Panc1 (cell line): Measurements from ENCODE around the gene IFNA10. TPM values are rescaled to one million over a fixed set of nuclear protein-coding genes. Genes with fewer than 3 reads are reported as not detected.

Experiments used
- ATAC-seq: fragments of 200-7000 bp; cut with Tn5 transposase; 2 replicates; pipeline ENCODE4 v1.9.1; 2020; ENCODE audit warnings: mild to moderate bottlenecking, moderate library complexity
- BruUV-seq: library from RNA; stranded (reverse); fragments of 400-500 nt; replicated peaks from 2 replicates; lab custom pipeline; 2021; lab: Mats Ljungman, UMichigan
- CTCF ChIA-PET: fragments of 300-600 bp; sonication (Branson Sonifier 250); formaldehyde crosslinking; loops from one replicate; lab custom pipeline; 2022; ENCODE audit warnings: antibody characterized with exemption; lab: Charles Lee
- POLR2A ChIA-PET: fragments of 300-600 bp; sonication (Branson Sonifier 250); formaldehyde crosslinking; loops from one replicate; lab custom pipeline; 2022; ENCODE audit warnings: antibody characterized with exemption; lab: Charles Lee
- DNase-seq: peaks from one replicate; pipeline ENCODE4 v3.0.0-alpha.2; 2010; ENCODE audit warnings: low read depth, low spot score
- H3K27ac ChIP-seq: 2 replicates; pipeline ENCODE4 v1.5.1; 2011; ENCODE audit warnings: mild to moderate bottlenecking, low read length, inconsistent platforms
- H3K27me3 ChIP-seq: fragments of 200-500 bp; sonication (Bioruptor generic); 2 replicates; pipeline ENCODE4 v1.6.0; 2014; ENCODE audit warnings: low read length, inconsistent platforms; ENCODE audit not compliant: control insufficient read depth, insufficient read depth
- H3K36me3 ChIP-seq: fragments of 200-500 bp; sonication (Bioruptor generic); 2 replicates; pipeline ENCODE4 v1.5.1; 2014; ENCODE audit warnings: inconsistent platforms, mild to moderate bottlenecking, low read length, moderate library complexity; ENCODE audit not compliant: control insufficient read depth, insufficient read depth
- H3K4me1 ChIP-seq: 2 replicates; pipeline ENCODE4 v1.5.1; 2011; ENCODE audit warnings: inconsistent platforms, mild to moderate bottlenecking, low read length, moderate library complexity; ENCODE audit not compliant: control insufficient read depth, insufficient read depth
- H3K4me3 ChIP-seq, 2 experiments: 2 replicates each; pipeline ENCODE4 v1.5.1; 2011 to 2012; ENCODE audit warnings: low read depth in 2 of 2, low read length in 2 of 2, mild to moderate bottlenecking in 2 of 2, inconsistent platforms in 1 of 2, moderate library complexity in 1 of 2
- H3K9me3 ChIP-seq: fragments of 200-500 bp; sonication (Bioruptor generic); 2 replicates; pipeline ENCODE4 v1.5.1; 2014; ENCODE audit warnings: low read depth, mild to moderate bottlenecking, inconsistent platforms, low read length, moderate library complexity; ENCODE audit not compliant: control insufficient read depth, insufficient read depth
- POLR2AphosphoS5 ChIP-seq: IDR thresholded peaks from 2 replicates; pipeline ENCODE4 v1.6.1; 2012; ENCODE audit warnings: mild to moderate bottlenecking, low read depth, low read length, moderate library complexity
- SIN3A ChIP-seq: IDR thresholded peaks from 2 replicates; pipeline ENCODE4 v1.6.1; 2012; ENCODE audit warnings: low read depth, mild to moderate bottlenecking, low read length, moderate library complexity, borderline replicate concordance; ENCODE audit not compliant: insufficient read depth
- TCF7L2 ChIP-seq: IDR thresholded peaks from 2 replicates; pipeline ENCODE4 v1.6.1; 2011; ENCODE audit warnings: mild to moderate bottlenecking, low read depth, low read length, inconsistent platforms
- in situ Hi-C: cut with HindIII; loops from 2 replicates; pipeline ENCODE4 v1.10.0; 2016; ENCODE audit warnings: low sequenced_read_pairs, low pct_unique_long_range_greater_than_20kb
- intact Hi-C: fragments of 100-400 bp; cut with micrococcal nuclease; formaldehyde crosslinking; loops from one replicate; pipeline ENCODE4 v1.10.0; 2022; ENCODE audit not compliant: unreplicated experiment
- total RNA-seq: library from RNA; stranded (reverse); gene quantifications from one replicate; pipeline ENCODE4 v1.2.1, GENCODE V29; 2021; ENCODE audit not compliant: unreplicated experiment
- TF ChIP-seq, protein P1 (sequence below): fragments of 450-650 bp; IDR thresholded peaks from 2 replicates; pipeline ENCODE4 v1.5.1; 2017; ENCODE audit warnings: mild to moderate bottlenecking
- TF ChIP-seq, protein P2 (sequence below), 2 experiments: IDR thresholded peaks; 2 replicates each; pipeline ENCODE4 v1.6.1; 2011 to 2012; ENCODE audit warnings: low read depth in 2 of 2, control low read depth in 1 of 2, low read length in 1 of 2, mild to moderate bottlenecking in 1 of 2, moderate library complexity in 1 of 2; ENCODE audit not compliant: insufficient read depth in 1 of 2

Gene IFNA10
- total RNA-seq, 1 experiment from 2014 or later, result not detected

DNA sequence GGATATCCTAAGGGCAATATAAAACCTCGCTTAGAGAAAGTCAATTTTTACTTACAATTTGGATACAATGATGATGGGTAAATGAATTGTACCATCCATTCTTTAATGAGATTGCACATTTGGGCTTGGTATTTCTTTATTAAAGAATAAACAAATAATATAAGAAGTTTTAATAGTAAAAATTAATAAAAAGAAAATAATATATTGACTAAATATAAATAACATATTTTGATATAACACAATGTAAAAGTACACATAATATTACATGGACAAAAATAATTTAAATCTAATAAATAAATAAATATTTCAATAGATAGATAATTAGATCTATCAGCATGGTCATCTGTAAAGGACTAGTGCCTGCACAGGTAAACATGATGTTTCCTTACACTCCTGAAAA is 41.4 kb downstream of the IFNA10 start:
- no peak overlapping the region for H3K27ac ChIP-seq
- no peaks in the 10 kb centered on the region for H3K4me1 ChIP-seq
- H3K9me3 ChIP-seq, result no peaks in the 10 kb centered on the region
- DNase-seq (no peak), ATAC-seq (no peak)
- TF ChIP-seq SIN3A (no peak), TCF7L2 (no peak), POLR2AphosphoS5 (no peak)
- TF ChIP-seq, protein P1, sequence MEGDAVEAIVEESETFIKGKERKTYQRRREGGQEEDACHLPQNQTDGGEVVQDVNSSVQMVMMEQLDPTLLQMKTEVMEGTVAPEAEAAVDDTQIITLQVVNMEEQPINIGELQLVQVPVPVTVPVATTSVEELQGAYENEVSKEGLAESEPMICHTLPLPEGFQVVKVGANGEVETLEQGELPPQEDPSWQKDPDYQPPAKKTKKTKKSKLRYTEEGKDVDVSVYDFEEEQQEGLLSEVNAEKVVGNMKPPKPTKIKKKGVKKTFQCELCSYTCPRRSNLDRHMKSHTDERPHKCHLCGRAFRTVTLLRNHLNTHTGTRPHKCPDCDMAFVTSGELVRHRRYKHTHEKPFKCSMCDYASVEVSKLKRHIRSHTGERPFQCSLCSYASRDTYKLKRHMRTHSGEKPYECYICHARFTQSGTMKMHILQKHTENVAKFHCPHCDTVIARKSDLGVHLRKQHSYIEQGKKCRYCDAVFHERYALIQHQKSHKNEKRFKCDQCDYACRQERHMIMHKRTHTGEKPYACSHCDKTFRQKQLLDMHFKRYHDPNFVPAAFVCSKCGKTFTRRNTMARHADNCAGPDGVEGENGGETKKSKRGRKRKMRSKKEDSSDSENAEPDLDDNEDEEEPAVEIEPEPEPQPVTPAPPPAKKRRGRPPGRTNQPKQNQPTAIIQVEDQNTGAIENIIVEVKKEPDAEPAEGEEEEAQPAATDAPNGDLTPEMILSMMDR, result no peak
- TF ChIP-seq, protein P2, sequence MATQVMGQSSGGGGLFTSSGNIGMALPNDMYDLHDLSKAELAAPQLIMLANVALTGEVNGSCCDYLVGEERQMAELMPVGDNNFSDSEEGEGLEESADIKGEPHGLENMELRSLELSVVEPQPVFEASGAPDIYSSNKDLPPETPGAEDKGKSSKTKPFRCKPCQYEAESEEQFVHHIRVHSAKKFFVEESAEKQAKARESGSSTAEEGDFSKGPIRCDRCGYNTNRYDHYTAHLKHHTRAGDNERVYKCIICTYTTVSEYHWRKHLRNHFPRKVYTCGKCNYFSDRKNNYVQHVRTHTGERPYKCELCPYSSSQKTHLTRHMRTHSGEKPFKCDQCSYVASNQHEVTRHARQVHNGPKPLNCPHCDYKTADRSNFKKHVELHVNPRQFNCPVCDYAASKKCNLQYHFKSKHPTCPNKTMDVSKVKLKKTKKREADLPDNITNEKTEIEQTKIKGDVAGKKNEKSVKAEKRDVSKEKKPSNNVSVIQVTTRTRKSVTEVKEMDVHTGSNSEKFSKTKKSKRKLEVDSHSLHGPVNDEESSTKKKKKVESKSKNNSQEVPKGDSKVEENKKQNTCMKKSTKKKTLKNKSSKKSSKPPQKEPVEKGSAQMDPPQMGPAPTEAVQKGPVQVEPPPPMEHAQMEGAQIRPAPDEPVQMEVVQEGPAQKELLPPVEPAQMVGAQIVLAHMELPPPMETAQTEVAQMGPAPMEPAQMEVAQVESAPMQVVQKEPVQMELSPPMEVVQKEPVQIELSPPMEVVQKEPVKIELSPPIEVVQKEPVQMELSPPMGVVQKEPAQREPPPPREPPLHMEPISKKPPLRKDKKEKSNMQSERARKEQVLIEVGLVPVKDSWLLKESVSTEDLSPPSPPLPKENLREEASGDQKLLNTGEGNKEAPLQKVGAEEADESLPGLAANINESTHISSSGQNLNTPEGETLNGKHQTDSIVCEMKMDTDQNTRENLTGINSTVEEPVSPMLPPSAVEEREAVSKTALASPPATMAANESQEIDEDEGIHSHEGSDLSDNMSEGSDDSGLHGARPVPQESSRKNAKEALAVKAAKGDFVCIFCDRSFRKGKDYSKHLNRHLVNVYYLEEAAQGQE (IDR thresholded peaks at IDR 0.05; ENCODE audit: insufficient read depth in 1 of 2, low read depth in 2 of 2, low read length in 1 of 2), result no peak
- no peaks in the 10 kb centered on the region for H3K36me3 ChIP-seq
- POLR2A ChIA-PET, result no interaction called here
- CTCF ChIA-PET, result no interaction called here
- intact Hi-C loops (no loop called here), in situ Hi-C loops (no loop called here)
- H3K27me3 ChIP-seq, result no peaks in the 10 kb centered on the region
- no peak overlapping the region for H3K4me3 ChIP-seq
- no TSS peak for BruUV-seq

DNA sequence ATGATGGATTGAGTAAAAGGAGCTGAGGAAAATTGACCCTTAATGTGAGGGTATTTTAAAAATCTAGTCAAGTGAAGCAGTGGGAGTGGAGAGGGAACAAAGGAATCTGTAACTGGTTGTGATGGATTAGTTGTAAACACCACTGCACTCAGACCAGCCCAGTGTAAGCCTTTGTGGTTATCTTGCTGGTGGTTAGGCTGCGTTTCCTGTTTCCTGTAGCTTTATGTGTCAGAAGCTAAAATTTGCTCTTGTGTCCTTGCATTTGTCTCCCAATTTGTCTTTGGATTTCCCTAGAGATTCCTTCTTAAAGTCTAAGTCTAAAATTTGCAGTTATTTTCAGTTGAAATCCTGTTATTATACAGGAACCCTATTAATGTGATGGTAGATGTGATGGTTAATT is 46.8 kb downstream of the IFNA10 start:
- Histone ChIP-seq H3K4me3 (no peak overlapping the region), H3K4me1 (no peaks in the 10 kb centered on the region), H3K36me3 (no peaks in the 10 kb centered on the region), H3K9me3 (no peaks in the 10 kb centered on the region), H3K27me3 (no peaks in the 10 kb centered on the region), H3K27ac (no peak overlapping the region)
- BruUV-seq, result no TSS peak
- intact Hi-C loops (no loop called here), in situ Hi-C loops (no loop called here)
- no peak for TF ChIP-seq POLR2AphosphoS5
- TF ChIP-seq, protein P1, result no peak
- TF ChIP-seq, protein P2 (IDR thresholded peaks at IDR 0.05; ENCODE audit: insufficient read depth in 1 of 2, low read depth in 2 of 2, low read length in 1 of 2), result no peak
- no peak for TF ChIP-seq TCF7L2
- TF ChIP-seq SIN3A, result no peak
- ChIA-PET POLR2A (no interaction called here), CTCF (no interaction called here)
- ATAC-seq (no peak), DNase-seq (no peak)

Other genes with a start within 250 kb of the IFNA10 start
- gene HACD4, start 175.5 kb downstream of the IFNA10 start, total RNA-seq, result 0.13 TPM
- not detected for gene IFNB1, start 129.2 kb downstream of the IFNA10 start, total RNA-seq
- gene IFNW1, start 65.3 kb downstream of the IFNA10 start, total RNA-seq, result not detected
- not detected for gene IFNA21, start 40.5 kb downstream of the IFNA10 start, total RNA-seq
- not detected for gene IFNA4, start 19.6 kb downstream of the IFNA10 start, total RNA-seq
- gene IFNA7, start 4.9 kb downstream of the IFNA10 start, total RNA-seq, result not detected
- not detected for gene IFNA16, start 10.2 kb upstream of the IFNA10 start, total RNA-seq
- gene IFNA17, start 21.1 kb upstream of the IFNA10 start, total RNA-seq, result not detected
- not detected for gene IFNA14, start 32.9 kb upstream of the IFNA10 start, total RNA-seq
- not detected for gene IFNA5, start 98.2 kb upstream of the IFNA10 start, total RNA-seq
- 7.4 TPM for gene KLHL9, start 128.3 kb upstream of the IFNA10 start, total RNA-seq
- not detected for gene IFNA6, start 143.7 kb upstream of the IFNA10 start, total RNA-seq
- gene IFNA13, start 160.9 kb upstream of the IFNA10 start, total RNA-seq, result not detected
- gene IFNA2, start 178.3 kb upstream of the IFNA10 start, total RNA-seq, result not detected
- not detected for gene IFNA8, start 202.0 kb upstream of the IFNA10 start, total RNA-seq
- not detected for gene IFNA1, start 233.3 kb upstream of the IFNA10 start, total RNA-seq